OCI-LY1 (cell line): ENCODE data around the gene ITGA5.

Experiments used
- H2AFZ ChIP-seq: fragments of 200-600 bp; sonication (generic), shearing (Covaris generic); 2 replicates; pipeline ENCODE4 v1.6.0; 2014; ENCODE audit warnings: antibody characterized with exemption, mild to moderate bottlenecking, low read length
- H3F3A ChIP-seq: fragments of 200-600 bp; sonication (generic), shearing (Covaris generic); 2 replicates; pipeline ENCODE4 v1.6.0; 2014; ENCODE audit warnings: mild to moderate bottlenecking, antibody characterized with exemption, low read length, moderate library complexity; ENCODE audit not compliant: insufficient read depth
- H3K27ac ChIP-seq: fragments of 200-600 bp; sonication (generic); 2 replicates; pipeline ENCODE4 v1.5.1; 2014; ENCODE audit warnings: low read length, mixed run types, mild to moderate bottlenecking, low read depth; ENCODE audit not compliant: poor library complexity, severe bottlenecking
- H3K27me3 ChIP-seq: fragments of 200-600 bp; sonication (generic); 2 replicates; pipeline ENCODE4 v1.6.0; 2014; ENCODE audit warnings: antibody characterized with exemption, mild to moderate bottlenecking, low read length, moderate library complexity; ENCODE audit not compliant: insufficient read depth
- H3K36me3 ChIP-seq: fragments of 200-600 bp; sonication (generic); 2 replicates; pipeline ENCODE4 v1.6.1; 2014; ENCODE audit warnings: mild to moderate bottlenecking, antibody characterized with exemption, low read length, moderate library complexity, mixed read lengths; ENCODE audit not compliant: insufficient read depth
- H3K4me1 ChIP-seq: fragments of 200-600 bp; sonication (generic); 2 replicates; pipeline ENCODE4 v1.5.1; 2014; ENCODE audit warnings: mild to moderate bottlenecking, low read length, moderate library complexity; ENCODE audit not compliant: insufficient read depth, severe bottlenecking
- H3K4me2 ChIP-seq: fragments of 200-600 bp; sonication (generic), shearing (Covaris generic); 2 replicates; pipeline ENCODE4 v1.6.1; 2014; ENCODE audit warnings: low read length
- H3K4me3 ChIP-seq: fragments of 200-600 bp; sonication (generic); 2 replicates; pipeline ENCODE4 v1.5.1; 2014; ENCODE audit warnings: low read length, low read depth, mild to moderate bottlenecking, mixed read lengths; ENCODE audit not compliant: poor library complexity, severe bottlenecking
- H3K79me2 ChIP-seq: fragments of 200-600 bp; shearing (Covaris generic); 2 replicates; pipeline ENCODE4 v1.6.1; 2016; ENCODE audit warnings: mixed run types, low read length, mixed read lengths; ENCODE audit not compliant: insufficient read depth
- H3K9ac ChIP-seq: fragments of 200-600 bp; sonication (generic), shearing (Covaris generic); 2 replicates; pipeline ENCODE4 v1.6.1; 2014; ENCODE audit warnings: mild to moderate bottlenecking, low read length, mixed read lengths
- H3K9me2 ChIP-seq: fragments of 200-600 bp; sonication (generic), shearing (Covaris generic); 2 replicates; pipeline ENCODE4 v1.6.1; 2014; ENCODE audit warnings: low read depth, mild to moderate bottlenecking, low read length, mixed read lengths
- H3K9me3 ChIP-seq: fragments of 200-600 bp; shearing (Covaris generic); 2 replicates; pipeline ENCODE4 v1.6.1; 2014; ENCODE audit warnings: low read length, mixed read lengths
- H4K20me1 ChIP-seq: fragments of 200-600 bp; sonication (generic), shearing (Covaris generic); 2 replicates; pipeline ENCODE4 v1.6.0; 2016; ENCODE audit warnings: mild to moderate bottlenecking, low read length; ENCODE audit not compliant: insufficient read depth
- CTCF ChIP-seq: fragments of 200-600 bp; sonication (generic), shearing (Covaris generic); IDR thresholded peaks from 2 replicates; pipeline ENCODE4 v1.5.1; 2017; ENCODE audit warnings: mild to moderate bottlenecking, antibody characterized with exemption, low read length, moderate library complexity, mixed read lengths
- EZH2 ChIP-seq: fragments of 200-600 bp; sonication (generic), shearing (Covaris generic); IDR thresholded peaks from 2 replicates; pipeline ENCODE4 v1.8.0; 2017; ENCODE audit warnings: borderline replicate concordance, mixed run types, mild to moderate bottlenecking, antibody characterized with exemption, low read length, moderate library complexity, mixed read lengths

Gene ITGA5

DNA sequence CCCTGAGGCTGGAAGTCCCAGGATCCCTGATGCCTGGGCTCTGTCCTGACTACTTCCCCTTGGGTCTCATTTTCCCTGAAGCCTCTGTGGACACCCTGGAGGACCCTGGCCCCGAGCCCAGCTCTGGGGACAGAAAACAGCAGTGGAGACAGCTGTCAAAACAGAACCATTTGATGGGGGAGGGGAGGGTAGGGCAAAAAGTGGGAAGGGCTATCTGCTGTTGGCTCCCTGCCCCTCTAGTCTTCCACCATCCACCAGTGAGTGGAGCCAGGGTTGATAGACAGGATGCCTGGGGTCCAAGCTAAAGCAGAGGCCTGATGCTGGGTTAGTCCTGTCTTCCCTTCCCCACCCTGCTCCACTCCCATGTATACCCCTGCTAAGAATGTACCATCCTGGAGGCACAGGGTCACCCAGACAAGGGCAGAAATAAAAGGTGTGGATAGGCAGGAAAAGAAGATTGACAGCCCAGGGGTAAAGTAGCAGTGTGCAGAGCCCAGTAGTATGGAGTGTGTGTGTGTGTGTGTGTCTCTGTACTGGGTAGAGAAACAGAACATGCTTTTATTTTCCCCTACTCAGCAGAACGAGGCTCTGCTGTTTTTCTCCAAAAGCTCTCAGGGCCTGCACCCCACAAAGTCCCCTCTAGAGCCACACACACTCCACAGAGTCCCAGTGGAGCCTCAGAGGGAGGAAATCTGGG lies 44.4 kb downstream of the ITGA5 start:
- Histone ChIP-seq H3K4me1 (peaks cover 15% of the 10 kb centered on the region), H3K9ac (no peak overlapping the region), H4K20me1 (no peaks in the 10 kb centered on the region), H3K4me3 (no peak overlapping the region), H3F3A (no peaks in the 10 kb centered on the region), H3K27ac (no peak overlapping the region), H3K9me3 (no peaks in the 10 kb centered on the region), H3K9me2 (no peaks in the 10 kb centered on the region), H2AFZ (no peak overlapping the region), H3K27me3 (peaks cover 6% of the 10 kb centered on the region; the same call in 1 of the 2 replicates), H3K79me2 (no peaks in the 10 kb centered on the region), H3K4me2 (no peak overlapping the region), H3K36me3 (no peaks in the 10 kb centered on the region)
- TF ChIP-seq EZH2 = no peak
- TF ChIP-seq CTCF = no peak

GRCh38 chr12:54373649-54374561 lies 45.2 kb downstream of the ITGA5 start:
- Histone ChIP-seq H4K20me1 (no peaks in the 10 kb centered on the region), H3K4me3 (no peak overlapping the region), H3K9me2 (no peaks in the 10 kb centered on the region), H3K9me3 (no peaks in the 10 kb centered on the region), H2AFZ (no peak overlapping the region), H3K79me2 (no peaks in the 10 kb centered on the region), H3K9ac (no peak overlapping the region), H3K4me2 (no peak overlapping the region), H3F3A (no peaks in the 10 kb centered on the region), H3K27ac (no peak overlapping the region), H3K36me3 (no peaks in the 10 kb centered on the region), H3K27me3 (peaks cover 6% of the 10 kb centered on the region; the same call in 1 of the 2 replicates), H3K4me1 (peaks cover 18% of the 10 kb centered on the region)
- no peak for TF ChIP-seq EZH2
- TF ChIP-seq CTCF = no peak

- H3K9ac ChIP-seq = no peak overlapping the region
- H3K36me3 ChIP-seq = no peaks in the 10 kb centered on the region
- H3K4me1 ChIP-seq = peaks cover 26% of the 10 kb centered on the region
Observed at GRCh38 chr12:54372113-54372806, 46.8 kb downstream of the ITGA5 start.

More at GRCh38 chr12:54372113-54372806, 46.8 kb downstream of the ITGA5 start:
- no peaks in the 10 kb centered on the region for H4K20me1 ChIP-seq
- no peak for TF ChIP-seq EZH2
- no peak for TF ChIP-seq CTCF
- H3K4me3 ChIP-seq = no peak overlapping the region
- no peaks in the 10 kb centered on the region; the same call in 1 of the 2 replicates for H3K27me3 ChIP-seq
- no peak overlapping the region for H3K4me2 ChIP-seq
- H2AFZ ChIP-seq = no peak overlapping the region
- H3K9me2 ChIP-seq = no peaks in the 10 kb centered on the region
- no peaks in the 10 kb centered on the region for H3K9me3 ChIP-seq
- no peaks in the 10 kb centered on the region for H3K79me2 ChIP-seq
- H3F3A ChIP-seq = no peaks in the 10 kb centered on the region
- H3K27ac ChIP-seq = no peak overlapping the region
